MM.1S (cell line): ENCODE data around the gene ANKLE1.
A peak's percentile ranks its signal among the peaks of the same experiment; 100 is the strongest.

Experiments
- DNase-seq: peaks from one replicate; pipeline ENCODE4 v3.0.0-alpha.2; 2015
- H2AFZ ChIP-seq: fragments of 300-600 bp; sonication (generic); 2 replicates; pipeline ENCODE4 v1.6.0; 2016; ENCODE audit warnings: antibody characterized with exemption, low read length
- H3F3A ChIP-seq: fragments of 300-600 bp; sonication (generic); 2 replicates; pipeline ENCODE4 v1.6.1; 2016; ENCODE audit warnings: mild to moderate bottlenecking, antibody characterized with exemption, low read length, moderate library complexity, mixed read lengths; ENCODE audit not compliant: insufficient read depth
- H3K27ac ChIP-seq: fragments of 300-600 bp; sonication (generic); 2 replicates; pipeline ENCODE4 v1.5.1; 2016; ENCODE audit warnings: mild to moderate bottlenecking, low read length
- H3K27me3 ChIP-seq: fragments of 300-600 bp; sonication (generic); replicated peaks from 2 replicates; pipeline ENCODE4 v1.6.0; 2016; ENCODE audit warnings: low read length; ENCODE audit not compliant: insufficient read depth
- H3K36me3 ChIP-seq: fragments of 300-600 bp; sonication (generic); replicated peaks from 2 replicates; pipeline ENCODE4 v1.6.1; 2016; ENCODE audit warnings: mild to moderate bottlenecking, low read length, mixed read lengths; ENCODE audit not compliant: insufficient read depth
- H3K4me1 ChIP-seq: fragments of 300-600 bp; sonication (generic); 2 replicates; pipeline ENCODE4 v1.6.1; 2016; ENCODE audit warnings: low read length, mixed read lengths
- H3K4me2 ChIP-seq: fragments of 300-600 bp; sonication (generic); 2 replicates; pipeline ENCODE4 v1.6.0; 2016; ENCODE audit warnings: low read depth, low read length
- H3K4me3 ChIP-seq: fragments of 300-600 bp; sonication (generic); 2 replicates; pipeline ENCODE4 v1.5.1; 2016; ENCODE audit warnings: low read length, mixed read lengths
- H3K79me2 ChIP-seq: fragments of 300-600 bp; sonication (generic); 2 replicates; pipeline ENCODE4 v1.6.1; 2016; ENCODE audit warnings: mixed run types, low read length, mixed read lengths
- H3K9ac ChIP-seq: fragments of 300-600 bp; sonication (generic); 2 replicates; pipeline ENCODE4 v1.6.1; 2016; ENCODE audit warnings: low read length, mixed read lengths
- H3K9me2 ChIP-seq: fragments of 300-600 bp; sonication (generic); replicated peaks from 2 replicates; pipeline ENCODE4 v1.6.1; 2016; ENCODE audit warnings: mild to moderate bottlenecking, low read length, mixed read lengths; ENCODE audit not compliant: insufficient read depth
- H3K9me3 ChIP-seq: fragments of 300-600 bp; sonication (generic); replicated peaks from 2 replicates; pipeline ENCODE4 v1.6.1; 2016; ENCODE audit warnings: mild to moderate bottlenecking, low read length, mixed read lengths; ENCODE audit not compliant: insufficient read depth
- H4K20me1 ChIP-seq: fragments of 300-600 bp; sonication (generic); 2 replicates; pipeline ENCODE4 v1.6.1; 2016; ENCODE audit warnings: mild to moderate bottlenecking, low read length, moderate library complexity, mixed read lengths; ENCODE audit not compliant: insufficient read depth
- EZH2 ChIP-seq: fragments of 300-600 bp; sonication (generic); optimal IDR thresholded peaks from 2 replicates; pipeline ENCODE3; 2017; ENCODE audit warnings: low read depth, mild to moderate bottlenecking, antibody characterized with exemption, low read length, mixed read lengths
- EZH2phosphoT487 ChIP-seq: fragments of 300-600 bp; sonication (generic); IDR thresholded peaks from 2 replicates; pipeline ENCODE4 v1.6.1; 2018; ENCODE audit warnings: antibody characterized with exemption, low read length
- TF ChIP-seq, protein P1 (sequence below): fragments of 300-600 bp; sonication (generic); IDR thresholded peaks from 2 replicates; pipeline ENCODE4 v1.5.1; 2016; ENCODE audit warnings: antibody characterized with exemption, low read length, mixed read lengths

ANKLE1 gene

GRCh38 chr19:17281391-17282304 lies at the start of gene ANKLE1:
Gene ANKLE1, plus strand, starts transcription at chr19:17281901. Its CDS starts 20 bp downstream, at chr19:17281921.
- Histone ChIP-seq H3K27ac (no peak within 1 kb of the TSS), H4K20me1 (no peaks in the 10 kb centered on the region), H3K27me3 (peaks cover 22% of the 10 kb centered on the region), H2AFZ (peak within 1 kb of the TSS; percentile 74), H3K9ac (no peak within 1 kb of the TSS), H3K9me2 (no peaks in the 10 kb centered on the region), H3F3A (no peaks in the 10 kb centered on the region), H3K36me3 (no peaks in the 10 kb centered on the region), H3K4me3 (peak within 1 kb of the TSS; percentile 44), H3K79me2 (no peaks in the 10 kb centered on the region), H3K4me1 (peaks cover 12% of the 10 kb centered on the region; the same call in 1 of the 2 replicates), H3K4me2 (peak within 1 kb of the TSS; percentile 88), H3K9me3 (no peaks in the 10 kb centered on the region)
- TF ChIP-seq, protein P1, sequence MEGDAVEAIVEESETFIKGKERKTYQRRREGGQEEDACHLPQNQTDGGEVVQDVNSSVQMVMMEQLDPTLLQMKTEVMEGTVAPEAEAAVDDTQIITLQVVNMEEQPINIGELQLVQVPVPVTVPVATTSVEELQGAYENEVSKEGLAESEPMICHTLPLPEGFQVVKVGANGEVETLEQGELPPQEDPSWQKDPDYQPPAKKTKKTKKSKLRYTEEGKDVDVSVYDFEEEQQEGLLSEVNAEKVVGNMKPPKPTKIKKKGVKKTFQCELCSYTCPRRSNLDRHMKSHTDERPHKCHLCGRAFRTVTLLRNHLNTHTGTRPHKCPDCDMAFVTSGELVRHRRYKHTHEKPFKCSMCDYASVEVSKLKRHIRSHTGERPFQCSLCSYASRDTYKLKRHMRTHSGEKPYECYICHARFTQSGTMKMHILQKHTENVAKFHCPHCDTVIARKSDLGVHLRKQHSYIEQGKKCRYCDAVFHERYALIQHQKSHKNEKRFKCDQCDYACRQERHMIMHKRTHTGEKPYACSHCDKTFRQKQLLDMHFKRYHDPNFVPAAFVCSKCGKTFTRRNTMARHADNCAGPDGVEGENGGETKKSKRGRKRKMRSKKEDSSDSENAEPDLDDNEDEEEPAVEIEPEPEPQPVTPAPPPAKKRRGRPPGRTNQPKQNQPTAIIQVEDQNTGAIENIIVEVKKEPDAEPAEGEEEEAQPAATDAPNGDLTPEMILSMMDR, result no peak
- TF ChIP-seq EZH2 (no peak), EZH2phosphoT487 (no peak)
- no peak for DNase-seq

- TF ChIP-seq EZH2phosphoT487 (no peak), EZH2 (no peak)
- TF ChIP-seq, protein P1, result no peak
- H3K9ac ChIP-seq, result no peak overlapping the region
- no peak overlapping the region for H3K4me3 ChIP-seq
- H3F3A ChIP-seq, result no peaks in the 10 kb centered on the region
- H3K4me2 ChIP-seq, result no peak overlapping the region
- H3K36me3 ChIP-seq, result no peaks in the 10 kb centered on the region
- H3K9me2 ChIP-seq, result no peaks in the 10 kb centered on the region
- no peaks in the 10 kb centered on the region for H3K27me3 ChIP-seq
- no peaks in the 10 kb centered on the region for H4K20me1 ChIP-seq
- H3K9me3 ChIP-seq, result no peaks in the 10 kb centered on the region
- no peak for DNase-seq
- H3K27ac ChIP-seq, result no peak overlapping the region
- no peak overlapping the region for H2AFZ ChIP-seq
- peaks cover 4% of the 10 kb centered on the region; the same call in 1 of the 2 replicates for H3K79me2 ChIP-seq
- 0 out of 2 replicates have a peak, but pooled peaks cover 4% of the 10 kb centered on the region for H3K4me1 ChIP-seq
Observed at GRCh38 chr19:17232258-17232657, 49.4 kb upstream of the ANKLE1 start.

GRCh38 chr19:17234911-17235299 lies 46.8 kb upstream of the ANKLE1 start:
- Histone ChIP-seq H3K9ac (peak overlapping the region; percentile 48; the same call in 1 of the 2 replicates), H3K36me3 (no peaks in the 10 kb centered on the region), H3K79me2 (peaks cover 4% of the 10 kb centered on the region; the same call in 1 of the 2 replicates), H3K9me2 (no peaks in the 10 kb centered on the region), H3K27me3 (no peaks in the 10 kb centered on the region), H4K20me1 (no peaks in the 10 kb centered on the region), H3F3A (no peaks in the 10 kb centered on the region), H3K4me2 (peak overlapping the region; percentile 99), H2AFZ (peak overlapping the region; percentile 79), H3K27ac (no peak overlapping the region), H3K4me1 (0 out of 2 replicates have a peak, but pooled peaks cover 4% of the 10 kb centered on the region), H3K9me3 (no peaks in the 10 kb centered on the region), H3K4me3 (peak overlapping the region; percentile 78)
- TF ChIP-seq, protein P1, result no peak
- TF ChIP-seq EZH2phosphoT487, result no peak
- no peak for TF ChIP-seq EZH2
- DNase-seq, result peak; percentile 66
